CD14-positive monocyte (primary cell): Measurements from ENCODE around the gene CCDC167. TPM values are rescaled to one million over a fixed set of nuclear protein-coding genes. Genes with fewer than 3 reads are reported as not detected.

Source experiments
- DNase-seq, 3 donors: peaks; one replicate each; pipeline ENCODE4 v3.0.0-alpha.2; 2011 to 2022
- H2AFZ ChIP-seq: 2 replicates; pipeline ENCODE4 v1.6.0; 2012; ENCODE audit warnings: mild to moderate bottlenecking, low read depth, low read length, inconsistent platforms; ENCODE audit not compliant: insufficient read depth, poor library complexity, severe bottlenecking
- H3K27ac ChIP-seq, 2 donors: 1 replicate in 1 of 2; 2 replicates in 1 of 2; pipeline ENCODE4 v1.5.1; 2012 to 2013; ENCODE audit warnings: low read length in 2 of 2, control low read depth in 1 of 2, inconsistent platforms in 1 of 2, low read depth in 1 of 2, mild to moderate bottlenecking in 1 of 2
- H3K27me3 ChIP-seq, 2 donors: one replicate each; pipeline versions ENCODE4 v1.6.0 to v1.6.1; 2011 to 2013; ENCODE audit warnings: low read length in 2 of 2; ENCODE audit not compliant: control insufficient read depth in 2 of 2, insufficient read depth in 2 of 2
- H3K36me3 ChIP-seq, 2 donors: replicated peaks in 1 of 2; 1 replicate in 1 of 2; 2 replicates in 1 of 2; pipeline versions ENCODE4 v1.5.1 to v1.6.1; 2012 to 2013; ENCODE audit warnings: low read length in 2 of 2, control low read depth in 1 of 2, inconsistent platforms in 1 of 2, mild to moderate bottlenecking in 1 of 2; ENCODE audit not compliant: insufficient read depth in 2 of 2, control insufficient read depth in 1 of 2
- H3K4me1 ChIP-seq, 2 donors: 1 replicate in 1 of 2; 2 replicates in 1 of 2; pipeline versions ENCODE4 v1.5.1 to v1.6.1; 2012 to 2013; ENCODE audit warnings: low read length in 2 of 2, control low read depth in 1 of 2, inconsistent platforms in 1 of 2, mild to moderate bottlenecking in 1 of 2, moderate library complexity in 1 of 2; ENCODE audit not compliant: insufficient read depth in 2 of 2, control insufficient read depth in 1 of 2
- H3K4me2 ChIP-seq: replicated peaks from 2 replicates; pipeline ENCODE3; 2012; ENCODE audit warnings: low read length, moderate library complexity, mild to moderate bottlenecking; ENCODE audit not compliant: poor library complexity, severe bottlenecking; ENCODE audit errors: extremely low read depth
- H3K4me3 ChIP-seq, 3 experiments: fragments of 200-600 bp in 1 of 3; sonication (generic) in 1 of 3; replicated peaks in 1 of 3; 1 replicate in 2 of 3; 2 replicates in 1 of 3; pipeline ENCODE4 v1.5.1; 2011 to 2013; ENCODE audit warnings: low read length in 3 of 3, mild to moderate bottlenecking in 3 of 3, control low read depth in 2 of 3, low read depth in 2 of 3, inconsistent platforms in 1 of 3, moderate library complexity in 1 of 3
- H3K79me2 ChIP-seq: 2 replicates; pipeline ENCODE4 v1.6.0; 2012; ENCODE audit warnings: mild to moderate bottlenecking, control low read depth, inconsistent platforms, low read length, moderate library complexity; ENCODE audit not compliant: insufficient read depth
- H3K9ac ChIP-seq: 2 replicates; pipeline ENCODE4 v1.6.0; 2017; ENCODE audit warnings: low read length, mild to moderate bottlenecking; ENCODE audit not compliant: insufficient read depth, poor library complexity, severe bottlenecking
- H3K9me3 ChIP-seq, 2 donors: replicated peaks in 1 of 2; 1 replicate in 1 of 2; 2 replicates in 1 of 2; pipeline versions ENCODE4 v1.5.1 to v1.6.1; 2012 to 2013; ENCODE audit warnings: low read length in 2 of 2, control low read depth in 1 of 2; ENCODE audit not compliant: control insufficient read depth in 1 of 2, insufficient read depth in 1 of 2
- H4K20me1 ChIP-seq: 2 replicates; pipeline ENCODE4 v1.6.0; 2012; ENCODE audit warnings: mild to moderate bottlenecking, low read length, control low read depth, moderate library complexity; ENCODE audit not compliant: insufficient read depth
- H3K27ac Mint-ChIP-seq, 7 donors: one replicate each; pipeline ENCODE4 v1.8.0; 2020; ENCODE audit warnings: mild to moderate bottlenecking in 7 of 7, mixed read lengths in 7 of 7, moderate library complexity in 6 of 7, inconsistent platforms in 2 of 7
- H3K27me3 Mint-ChIP-seq, 3 donors: one replicate each; pipeline ENCODE4 v1.8.0; 2021 to 2022; ENCODE audit warnings: low read depth in 3 of 3, mild to moderate bottlenecking in 3 of 3, mixed read lengths in 3 of 3, moderate library complexity in 3 of 3, inconsistent platforms in 1 of 3
- H3K36me3 Mint-ChIP-seq, 2 donors: one replicate each; pipeline ENCODE4 v1.8.0; 2020; ENCODE audit warnings: mixed read lengths in 2 of 2, inconsistent platforms in 1 of 2, mild to moderate bottlenecking in 1 of 2
- H3K4me1 Mint-ChIP-seq: one replicate; pipeline ENCODE4 v1.8.0; 2020; ENCODE audit warnings: mild to moderate bottlenecking, mixed read lengths
- H3K4me3 Mint-ChIP-seq, 2 donors: one replicate each; pipeline ENCODE4 v1.8.0; 2020; ENCODE audit warnings: mild to moderate bottlenecking in 2 of 2, mixed read lengths in 2 of 2, moderate library complexity in 1 of 2
- H3K9me3 Mint-ChIP-seq, 7 donors: one replicate each; pipeline ENCODE4 v1.8.0; 2020 to 2022; ENCODE audit warnings: mixed read lengths in 7 of 7, mild to moderate bottlenecking in 6 of 7, moderate library complexity in 6 of 7, inconsistent platforms in 2 of 7
- CTCF ChIP-seq: fragments of 200-600 bp; IDR thresholded peaks from one replicate; pipeline ENCODE4 v1.8.0; 2022; ENCODE audit warnings: antibody characterized with exemption, mild to moderate bottlenecking
- WGBS: methylation state at CpG from one replicate; pipeline ENCODE4 v1.1.5; 2013; ENCODE audit warnings: missing lambda C conversion rate; ENCODE audit not compliant: insufficient coverage; 5-methylcytosine and 5-hydroxymethylcytosine counted together
- intact Hi-C, 2 donors: fragments of 100-400 bp; cut with micrococcal nuclease; formaldehyde crosslinking; loops; one replicate each; pipeline versions ENCODE4 v1.15.0 to v1.15.1; 2023
- polyA plus RNA-seq, 3 donors: library from polyadenylated mRNA; depleted of rRNA in 1 of 3; unstranded in 2 of 3; stranded (reverse) in 1 of 3; fragments of 300-500 nt in 2 of 3; fragments of >200 nt in 1 of 3; fragmentation: Illumina TruSeq in 2 of 3; gene quantifications; 1 replicate in 2 of 3; 2 replicates in 1 of 3; pipeline ENCODE4 v1.2.3, GENCODE V29; 2012 to 2021

Gene CCDC167
- polyA plus RNA-seq, 3 donors: 12.5 to 22.9 (median 20.7) TPM

GRCh38 chr6:37524025-37524969, 24.6 kb upstream of the CCDC167 start:
- peaks cover 19 to 30% (median 23%) of the 10 kb centered on the region in 3 donors for H3K27me3 Mint-ChIP-seq
- no peak for DNase-seq
- Histone ChIP-seq H3K27me3 (peaks cover 0 to 8% of the 10 kb centered on the region in 2 donors), H3K9ac (no peak overlapping the region), H3K4me1 (no peaks in the 10 kb centered on the region), H2AFZ (no peak overlapping the region), H3K79me2 (no peaks in the 10 kb centered on the region), H3K36me3 (no peaks in the 10 kb centered on the region), H3K4me3 (no peak overlapping the region), H4K20me1 (no peaks in the 10 kb centered on the region), H3K9me3 (no peaks in the 10 kb centered on the region), H3K27ac (no peak overlapping the region), H3K4me2 (no peak overlapping the region)
- H3K4me1 Mint-ChIP-seq: no peaks in the 10 kb centered on the region
- TF ChIP-seq CTCF: no peak
- 98% methylated on average over 4 of the region's 19 CpGs for WGBS
- H3K27ac Mint-ChIP-seq: no peak overlapping the region
- no peak overlapping the region for H3K4me3 Mint-ChIP-seq
- peaks cover 0 to 2% (median 0%) of the 10 kb centered on the region in 7 donors for H3K9me3 Mint-ChIP-seq
- intact Hi-C loops: loop anchor here in 1 of 2 donors (1.0 kb wide), 1 partner anchor 10 kb away; no protein-coding TSS in a partner anchor
- H3K36me3 Mint-ChIP-seq: no peaks in the 10 kb centered on the region

- no peak overlapping the region for H3K4me2 ChIP-seq
- intact Hi-C loops: no loop called here
Observed at GRCh38 chr6:37523412-37523811, 23.7 kb upstream of the CCDC167 start.

More at GRCh38 chr6:37523412-37523811, 23.7 kb upstream of the CCDC167 start:
- peaks cover 0 to 5% (median 0%) of the 10 kb centered on the region in 7 donors for H3K9me3 Mint-ChIP-seq
- no peak for TF ChIP-seq CTCF
- Histone ChIP-seq H3K27me3 (peaks cover 0 to 8% of the 10 kb centered on the region in 2 donors), H3K27ac (no peak overlapping the region), H4K20me1 (no peaks in the 10 kb centered on the region), H3K9ac (no peak overlapping the region), H2AFZ (no peak overlapping the region), H3K4me1 (no peaks in the 10 kb centered on the region), H3K36me3 (no peaks in the 10 kb centered on the region), H3K4me3 (no peak overlapping the region), H3K9me3 (no peaks in the 10 kb centered on the region), H3K79me2 (no peaks in the 10 kb centered on the region)
- H3K4me3 Mint-ChIP-seq: no peak overlapping the region
- H3K36me3 Mint-ChIP-seq: no peaks in the 10 kb centered on the region
- 82% methylated on average over 4 of the region's 7 CpGs for WGBS
- peaks cover under 1% of the 10 kb centered on the region for H3K4me1 Mint-ChIP-seq
- H3K27ac Mint-ChIP-seq: no peak overlapping the region
- H3K27me3 Mint-ChIP-seq: peaks cover 19 to 32% (median 26%) of the 10 kb centered on the region in 3 donors
- no peak for DNase-seq
